HCT116 (cell line): ENCODE results near the gene TRIAP1. TPM values are rescaled to one million over a fixed set of nuclear protein-coding genes. Genes with fewer than 3 reads are reported as not detected.

Experiments used
- ATAC-seq: fragments of 200-7000 bp; cut with Tn5 transposase; 2 replicates; pipeline ENCODE4 v1.9.1; 2020; ENCODE audit warnings: mild to moderate bottlenecking, moderate library complexity
- BruUV-seq: library from RNA; stranded (reverse); fragments of 400-500 nt; replicated peaks from 2 replicates; lab custom pipeline; 2021; lab: Mats Ljungman, UMichigan
- CTCF ChIA-PET: fragments of 300-600 bp; sonication (Branson Sonifier 250); formaldehyde crosslinking; loops from one replicate; lab custom pipeline; 2021; ENCODE audit warnings: antibody characterized with exemption; lab: Charles Lee
- POLR2A ChIA-PET: fragments of 300-600, 350-600 bp; sonication (Branson Sonifier 250); formaldehyde crosslinking; loops from one replicate; lab custom pipeline; 2021; ENCODE audit warnings: antibody characterized with exemption; lab: Charles Lee
- RAD21 ChIA-PET, 2 experiments: fragments of 300-600 bp; sonication (Branson Sonifier 250); formaldehyde crosslinking; loops; one replicate each; lab custom pipeline; 2023; ENCODE audit warnings: low total read pairs in 2 of 2; ENCODE audit not compliant: uncharacterized antibody in 2 of 2, unreplicated experiment in 2 of 2, low non-redundant PET in 1 of 2; lab: Charles Lee
- DNase-seq: peaks from one replicate; pipeline ENCODE4 v3.0.0-alpha.2; 2010; ENCODE audit warnings: low read depth, low spot score
- H2AFZ ChIP-seq: fragments of 200-600 bp; shearing (Covaris generic), sonication (generic); 2 replicates; pipeline ENCODE4 v1.6.1; 2017; ENCODE audit warnings: low read depth, mixed run types, mixed read lengths, antibody characterized with exemption, low read length; ENCODE audit not compliant: poor library complexity, severe bottlenecking
- H3K27ac ChIP-seq: 2 replicates; pipeline ENCODE4 v1.5.1; 2012; ENCODE audit warnings: low read depth, low read length
- H3K27me3 ChIP-seq: fragments of 200-600 bp; sonication (generic); 2 replicates; pipeline ENCODE4 v1.6.1; 2016; ENCODE audit warnings: mixed run types, low read length, mixed read lengths; ENCODE audit not compliant: insufficient read depth
- H3K36me3 ChIP-seq, 2 experiments: fragments of 200-500 bp in 1 of 2; fragments of 200-600 bp in 1 of 2; sonication (Bioruptor generic) in 1 of 2; sonication (generic) in 1 of 2; 2 replicates each; pipeline versions ENCODE4 v1.5.1 to v1.6.1; 2014 to 2016; ENCODE audit warnings: low read length in 2 of 2, inconsistent platforms in 1 of 2, mixed read lengths in 1 of 2, mixed run types in 1 of 2; ENCODE audit not compliant: insufficient read depth in 2 of 2, control insufficient read depth in 1 of 2
- H3K4me1 ChIP-seq, 2 experiments: fragments of 200-600 bp in 1 of 2; sonication (generic) in 1 of 2; 2 replicates each; pipeline versions ENCODE4 v1.5.1 to v1.6.1; 2012 to 2017; ENCODE audit warnings: low read length in 2 of 2, inconsistent platforms in 1 of 2, mild to moderate bottlenecking in 1 of 2, mixed read lengths in 1 of 2, mixed run types in 1 of 2, moderate library complexity in 1 of 2; ENCODE audit not compliant: insufficient read depth in 2 of 2, control insufficient read depth in 1 of 2
- H3K4me2 ChIP-seq: fragments of 200-600 bp; sonication (generic); 2 replicates; pipeline ENCODE4 v1.6.1; 2017; ENCODE audit warnings: mixed run types, low read length, mixed read lengths
- H3K4me3 ChIP-seq, 2 experiments: fragments of 200-600 bp in 1 of 2; sonication (generic) in 1 of 2; replicated peaks in 1 of 2; 2 replicates each; pipeline ENCODE4 v1.5.1; 2011 to 2016; ENCODE audit warnings: low read length in 2 of 2, control low read depth in 1 of 2, low read depth in 1 of 2, mild to moderate bottlenecking in 1 of 2, mixed read lengths in 1 of 2, mixed run types in 1 of 2
- H3K79me2 ChIP-seq: fragments of 200-600 bp; sonication (generic); 2 replicates; pipeline ENCODE4 v1.6.1; 2017; ENCODE audit warnings: mild to moderate bottlenecking, mixed run types, low read length, moderate library complexity, mixed read lengths; ENCODE audit not compliant: insufficient read depth
- H3K9ac ChIP-seq: fragments of 200-600 bp; sonication (generic); 2 replicates; pipeline ENCODE4 v1.6.1; 2016; ENCODE audit warnings: low read length, mixed read lengths
- H3K9me2 ChIP-seq: fragments of 200-600 bp; sonication (generic), shearing (Covaris generic); 2 replicates; pipeline ENCODE4 v1.6.1; 2017; ENCODE audit warnings: mixed run types, mild to moderate bottlenecking, moderate library complexity; ENCODE audit not compliant: insufficient read depth
- H3K9me3 ChIP-seq, 2 experiments: fragments of 200-500 bp in 1 of 2; fragments of 200-600 bp in 1 of 2; sonication (Bioruptor generic) in 1 of 2; sonication (generic) in 1 of 2; 2 replicates each; pipeline ENCODE4 v1.6.1; 2014 to 2017; ENCODE audit warnings: low read length in 2 of 2, mixed read lengths in 2 of 2, inconsistent platforms in 1 of 2, low read depth in 1 of 2, mild to moderate bottlenecking in 1 of 2, mixed run types in 1 of 2, moderate library complexity in 1 of 2; ENCODE audit not compliant: control insufficient read depth in 1 of 2, insufficient read depth in 1 of 2
- H4K20me1 ChIP-seq: fragments of 200-600 bp; sonication (generic), shearing (Covaris generic); 2 replicates; pipeline ENCODE4 v1.6.1; 2017; ENCODE audit warnings: mixed run types, mild to moderate bottlenecking, moderate library complexity; ENCODE audit not compliant: insufficient read depth
- EZH2 ChIP-seq: fragments of 200-600 bp; sonication (generic); IDR thresholded peaks from 2 replicates; pipeline ENCODE4 v1.6.1; 2017; ENCODE audit warnings: antibody characterized with exemption, mixed run types
- POLR2A ChIP-seq: IDR thresholded peaks from 2 replicates; pipeline ENCODE4 v1.7.0; 2011; ENCODE audit warnings: borderline replicate concordance; ENCODE audit not compliant: insufficient read depth, insufficient read length; ENCODE audit errors: extremely low read depth
- TCF7L2 ChIP-seq: IDR thresholded peaks from 2 replicates; pipeline ENCODE4 v1.7.0; 2011; ENCODE audit warnings: borderline replicate concordance, inconsistent platforms; ENCODE audit not compliant: insufficient read depth, insufficient read length; ENCODE audit errors: extremely low read depth
- ZFX ChIP-seq: fragments of 450-650 bp; IDR thresholded peaks from 2 replicates; pipeline ENCODE4 v1.6.1; 2017
- intact Hi-C: fragments of 100-400 bp; cut with micrococcal nuclease; formaldehyde crosslinking; loops from 2 replicates; pipeline ENCODE4 v1.10.0; 2022
- total RNA-seq: library from RNA; stranded (reverse); gene quantifications from one replicate; pipeline ENCODE4 v1.2.1, GENCODE V29; 2021; ENCODE audit not compliant: unreplicated experiment
- TF ChIP-seq, protein P1 (sequence below), 3 experiments: fragments of 200-600 bp in 1 of 3; sonication (generic) in 1 of 3; IDR thresholded peaks in 2 of 3; conservative IDR thresholded peaks in 1 of 3; 2 replicates each; pipeline ENCODE4 v1.5.1; 2012 to 2017; ENCODE audit warnings: low read depth in 2 of 3, low read length in 2 of 3, antibody characterized with exemption in 1 of 3, borderline replicate concordance in 1 of 3, control low read depth in 1 of 3, mild to moderate bottlenecking in 1 of 3, mixed read lengths in 1 of 3, mixed run types in 1 of 3, moderate library complexity in 1 of 3; ENCODE audit not compliant: insufficient read depth in 1 of 3

Gene TRIAP1
- total RNA-seq, 1 experiment from 2014 or later = 40.3 TPM

DNA sequence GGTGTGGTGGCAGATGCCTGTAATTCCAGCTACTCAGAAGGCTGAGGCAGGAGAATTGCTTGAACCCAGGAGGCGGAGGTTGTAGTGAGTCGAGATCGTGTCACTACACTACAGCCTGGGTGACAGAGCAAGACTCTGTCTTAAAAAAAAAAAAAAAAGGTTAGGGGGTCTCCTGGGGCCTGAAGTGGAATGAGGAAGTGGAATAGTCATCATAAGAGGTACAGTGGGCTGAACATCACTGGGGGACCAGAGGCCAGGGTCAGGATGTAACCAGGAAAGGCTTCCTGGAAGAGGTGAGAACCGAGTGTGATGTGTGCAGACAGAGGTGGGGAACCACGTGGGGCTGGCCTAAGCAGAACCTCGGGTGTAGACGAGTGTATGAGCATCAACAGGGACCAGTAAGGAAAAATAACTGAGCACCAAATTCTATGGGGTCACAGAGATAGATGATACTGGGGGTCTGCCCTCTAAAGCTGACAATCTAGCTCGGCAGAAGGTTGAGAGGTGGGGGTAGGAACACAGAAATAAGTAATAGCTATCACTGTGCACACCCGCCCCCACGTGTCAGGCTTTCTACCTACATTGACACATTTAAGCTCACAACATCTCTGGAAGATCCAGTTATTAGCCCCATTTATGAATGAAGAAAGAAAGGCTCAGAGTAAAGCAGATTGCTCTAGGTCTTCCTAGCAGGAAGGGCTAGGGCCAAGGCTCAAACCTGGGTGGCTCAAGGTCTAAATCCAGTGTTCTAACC lies 13.2 kb downstream of the TRIAP1 start (continued):
- TF ChIP-seq ZFX = no peak
- TF ChIP-seq TCF7L2 = no peak
- TF ChIP-seq, protein P1, sequence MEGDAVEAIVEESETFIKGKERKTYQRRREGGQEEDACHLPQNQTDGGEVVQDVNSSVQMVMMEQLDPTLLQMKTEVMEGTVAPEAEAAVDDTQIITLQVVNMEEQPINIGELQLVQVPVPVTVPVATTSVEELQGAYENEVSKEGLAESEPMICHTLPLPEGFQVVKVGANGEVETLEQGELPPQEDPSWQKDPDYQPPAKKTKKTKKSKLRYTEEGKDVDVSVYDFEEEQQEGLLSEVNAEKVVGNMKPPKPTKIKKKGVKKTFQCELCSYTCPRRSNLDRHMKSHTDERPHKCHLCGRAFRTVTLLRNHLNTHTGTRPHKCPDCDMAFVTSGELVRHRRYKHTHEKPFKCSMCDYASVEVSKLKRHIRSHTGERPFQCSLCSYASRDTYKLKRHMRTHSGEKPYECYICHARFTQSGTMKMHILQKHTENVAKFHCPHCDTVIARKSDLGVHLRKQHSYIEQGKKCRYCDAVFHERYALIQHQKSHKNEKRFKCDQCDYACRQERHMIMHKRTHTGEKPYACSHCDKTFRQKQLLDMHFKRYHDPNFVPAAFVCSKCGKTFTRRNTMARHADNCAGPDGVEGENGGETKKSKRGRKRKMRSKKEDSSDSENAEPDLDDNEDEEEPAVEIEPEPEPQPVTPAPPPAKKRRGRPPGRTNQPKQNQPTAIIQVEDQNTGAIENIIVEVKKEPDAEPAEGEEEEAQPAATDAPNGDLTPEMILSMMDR (IDR thresholded peaks at IDR 0.05 in 2 of 3, conservative IDR thresholded peaks at IDR 0.05 in 1 of 3; ENCODE audit: borderline replicate concordance in 1 of 3, insufficient read depth in 1 of 3, low read depth in 2 of 3, low read length in 2 of 3) = no peak

DNA sequence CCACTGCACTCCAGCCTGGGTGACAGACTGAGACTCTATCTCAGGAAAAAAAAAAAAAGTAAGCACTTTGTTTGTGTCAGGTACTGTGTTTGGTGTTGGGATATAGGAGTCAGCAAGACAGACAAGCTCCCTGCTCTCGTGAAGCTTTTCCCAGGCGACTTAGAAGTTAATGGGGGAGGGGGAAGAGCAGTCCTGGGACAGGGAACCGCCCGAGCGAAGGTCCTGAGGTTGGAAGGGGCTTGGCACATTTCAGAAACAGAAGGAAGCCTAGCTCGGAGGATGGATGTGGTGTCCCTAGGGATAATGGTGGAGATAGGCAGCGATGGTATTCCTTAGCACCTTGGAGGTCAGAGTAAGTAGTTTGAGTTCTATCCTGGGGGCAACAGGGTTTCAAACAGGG lies 16.8 kb downstream of the TRIAP1 start:
- ATAC-seq = no peak
- Histone ChIP-seq H2AFZ (no peak overlapping the region), H3K4me3 (no peak overlapping the region), H3K4me2 (no peak overlapping the region), H3K9me2 (no peaks in the 10 kb centered on the region), H3K27ac (no peak overlapping the region), H3K4me1 (peaks cover 3 to 29% of the 10 kb centered on the region in 2 experiments; a peak in 3 of 4 replicates), H3K36me3 (no peaks in the 10 kb centered on the region), H4K20me1 (no peaks in the 10 kb centered on the region), H3K9ac (no peak overlapping the region), H3K9me3 (no peaks in the 10 kb centered on the region; a peak in 1 of 4 replicates), H3K27me3 (no peaks in the 10 kb centered on the region), H3K79me2 (no peaks in the 10 kb centered on the region)
- DNase-seq = no peak
- RAD21 ChIA-PET = no interaction called here
- POLR2A ChIA-PET = interaction anchor here (0.7 kb wide), 1 partner anchor 99 kb away, joined by 3 read pairs; the partner anchor contains the start of gene COQ5
- BruUV-seq = no TSS peak
- intact Hi-C loops = loop anchor here (5.0 kb wide), 1 partner anchor 52 kb away; no protein-coding TSS in a partner anchor
- CTCF ChIA-PET = interaction anchor here (0.6 to 1.3 kb wide), 3 partner anchors 12 to 94 kb away, joined by 3 read pairs; no protein-coding TSS in a partner anchor
- TF ChIP-seq POLR2A = no peak
- no peak for TF ChIP-seq EZH2
